ENCODE results near the gene ILDR1. TPM values are rescaled to one million over a fixed set of nuclear protein-coding genes. Genes with fewer than 3 reads are reported as not detected.

ILDR1 gene
- polyA plus RNA-seq, 1 donor from 2014 or later = not detected

DNA sequence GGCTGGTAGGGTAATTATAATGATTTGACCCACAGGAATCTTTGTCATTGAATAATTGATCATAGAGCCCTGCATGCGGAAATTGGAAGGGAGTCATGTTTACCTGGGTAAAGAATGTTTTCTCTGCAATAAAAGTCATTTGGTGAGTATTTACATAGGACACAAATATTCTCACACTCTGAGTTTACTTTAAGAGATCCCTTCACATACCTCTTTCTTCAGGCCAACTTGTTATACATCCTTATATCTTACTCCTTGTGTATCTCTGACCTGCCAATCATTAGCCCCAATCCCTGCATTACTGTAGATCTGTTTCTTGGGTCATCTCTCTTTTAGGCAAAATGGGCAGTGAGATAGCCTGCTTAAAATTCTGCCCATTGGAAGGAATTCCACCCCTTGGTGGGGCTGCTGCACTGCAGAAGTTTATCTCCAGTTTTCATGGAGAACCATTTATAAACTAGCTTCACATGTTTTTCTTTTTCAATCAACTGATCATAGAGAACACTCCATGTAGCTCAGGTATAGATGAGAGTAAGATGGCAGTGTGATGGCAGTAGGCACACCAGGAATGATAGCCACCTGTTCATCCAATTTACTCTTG, 46.2 kb downstream of the ILDR1 start:
- Histone ChIP-seq H2AFZ (ENCODE audit: low read depth, low read length) (no peak overlapping the region), H3K36me3 (ENCODE audit: insufficient read depth, low read length) (no peaks in the 10 kb centered on the region), H3K27me3 (ENCODE audit: insufficient read depth, low read depth, low read length) (no peaks in the 10 kb centered on the region), H3K9me3 (ENCODE audit: low read length) (no peaks in the 10 kb centered on the region), H4K20me1 (ENCODE audit: insufficient read depth) (no peaks in the 10 kb centered on the region), H3K9ac (ENCODE audit: low read length) (no peak overlapping the region), H3F3A (ENCODE audit: insufficient read depth, low read length, poor library complexity, severe bottlenecking) (no peaks in the 10 kb centered on the region), H3K27ac (ENCODE audit: low read length) (no peak overlapping the region), H3K4me3 (ENCODE audit: low read length) (no peak overlapping the region), H3K79me2 (replicated peaks; ENCODE audit: insufficient read depth, low read length) (no peaks in the 10 kb centered on the region), H3K4me2 (ENCODE audit: low read length) (no peak overlapping the region), H3K9me2 (ENCODE audit: insufficient read depth, low read length) (no peaks in the 10 kb centered on the region)
- TF ChIP-seq, protein P1, sequence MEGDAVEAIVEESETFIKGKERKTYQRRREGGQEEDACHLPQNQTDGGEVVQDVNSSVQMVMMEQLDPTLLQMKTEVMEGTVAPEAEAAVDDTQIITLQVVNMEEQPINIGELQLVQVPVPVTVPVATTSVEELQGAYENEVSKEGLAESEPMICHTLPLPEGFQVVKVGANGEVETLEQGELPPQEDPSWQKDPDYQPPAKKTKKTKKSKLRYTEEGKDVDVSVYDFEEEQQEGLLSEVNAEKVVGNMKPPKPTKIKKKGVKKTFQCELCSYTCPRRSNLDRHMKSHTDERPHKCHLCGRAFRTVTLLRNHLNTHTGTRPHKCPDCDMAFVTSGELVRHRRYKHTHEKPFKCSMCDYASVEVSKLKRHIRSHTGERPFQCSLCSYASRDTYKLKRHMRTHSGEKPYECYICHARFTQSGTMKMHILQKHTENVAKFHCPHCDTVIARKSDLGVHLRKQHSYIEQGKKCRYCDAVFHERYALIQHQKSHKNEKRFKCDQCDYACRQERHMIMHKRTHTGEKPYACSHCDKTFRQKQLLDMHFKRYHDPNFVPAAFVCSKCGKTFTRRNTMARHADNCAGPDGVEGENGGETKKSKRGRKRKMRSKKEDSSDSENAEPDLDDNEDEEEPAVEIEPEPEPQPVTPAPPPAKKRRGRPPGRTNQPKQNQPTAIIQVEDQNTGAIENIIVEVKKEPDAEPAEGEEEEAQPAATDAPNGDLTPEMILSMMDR (IDR thresholded peaks at IDR 0.05; ENCODE audit: poor library complexity, severe bottlenecking) = no peak
- TF ChIP-seq, protein P2, sequence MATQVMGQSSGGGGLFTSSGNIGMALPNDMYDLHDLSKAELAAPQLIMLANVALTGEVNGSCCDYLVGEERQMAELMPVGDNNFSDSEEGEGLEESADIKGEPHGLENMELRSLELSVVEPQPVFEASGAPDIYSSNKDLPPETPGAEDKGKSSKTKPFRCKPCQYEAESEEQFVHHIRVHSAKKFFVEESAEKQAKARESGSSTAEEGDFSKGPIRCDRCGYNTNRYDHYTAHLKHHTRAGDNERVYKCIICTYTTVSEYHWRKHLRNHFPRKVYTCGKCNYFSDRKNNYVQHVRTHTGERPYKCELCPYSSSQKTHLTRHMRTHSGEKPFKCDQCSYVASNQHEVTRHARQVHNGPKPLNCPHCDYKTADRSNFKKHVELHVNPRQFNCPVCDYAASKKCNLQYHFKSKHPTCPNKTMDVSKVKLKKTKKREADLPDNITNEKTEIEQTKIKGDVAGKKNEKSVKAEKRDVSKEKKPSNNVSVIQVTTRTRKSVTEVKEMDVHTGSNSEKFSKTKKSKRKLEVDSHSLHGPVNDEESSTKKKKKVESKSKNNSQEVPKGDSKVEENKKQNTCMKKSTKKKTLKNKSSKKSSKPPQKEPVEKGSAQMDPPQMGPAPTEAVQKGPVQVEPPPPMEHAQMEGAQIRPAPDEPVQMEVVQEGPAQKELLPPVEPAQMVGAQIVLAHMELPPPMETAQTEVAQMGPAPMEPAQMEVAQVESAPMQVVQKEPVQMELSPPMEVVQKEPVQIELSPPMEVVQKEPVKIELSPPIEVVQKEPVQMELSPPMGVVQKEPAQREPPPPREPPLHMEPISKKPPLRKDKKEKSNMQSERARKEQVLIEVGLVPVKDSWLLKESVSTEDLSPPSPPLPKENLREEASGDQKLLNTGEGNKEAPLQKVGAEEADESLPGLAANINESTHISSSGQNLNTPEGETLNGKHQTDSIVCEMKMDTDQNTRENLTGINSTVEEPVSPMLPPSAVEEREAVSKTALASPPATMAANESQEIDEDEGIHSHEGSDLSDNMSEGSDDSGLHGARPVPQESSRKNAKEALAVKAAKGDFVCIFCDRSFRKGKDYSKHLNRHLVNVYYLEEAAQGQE (IDR thresholded peaks at IDR 0.05; ENCODE audit: borderline replicate concordance) = no peak
- TF ChIP-seq EP300 (conservative IDR thresholded peaks at IDR 0.05; ENCODE audit: poor library complexity, severe bottlenecking) (no peak), TAF1 (IDR thresholded peaks at IDR 0.05; ENCODE audit: low read depth) (no peak), POLR2AphosphoS5 (IDR thresholded peaks at IDR 0.05) (no peak), SMC3 (conservative IDR thresholded peaks at IDR 0.05; ENCODE audit: poor library complexity) (no peak), RAD21 (conservative IDR thresholded peaks at IDR 0.05) (no peak), EZH2 (IDR thresholded peaks at IDR 0.05; ENCODE audit: borderline replicate concordance, insufficient read depth, low read length, poor library complexity, severe bottlenecking) (no peak), MXI1 (conservative IDR thresholded peaks at IDR 0.05; ENCODE audit: poor library complexity, severe bottlenecking) (no peak)

GRCh38 chr3:121974601-121975111, 47.4 kb downstream of the ILDR1 start:
- H3K4me3 ChIP-seq (ENCODE audit: low read length) = no peak overlapping the region
- no peak overlapping the region for H3K4me2 ChIP-seq (ENCODE audit: low read length)
- no peaks in the 10 kb centered on the region for H3K9me2 ChIP-seq (ENCODE audit: insufficient read depth, low read length)
- H3F3A ChIP-seq (ENCODE audit: insufficient read depth, low read length, poor library complexity, severe bottlenecking) = no peaks in the 10 kb centered on the region
- no peaks in the 10 kb centered on the region for H3K27me3 ChIP-seq (ENCODE audit: insufficient read depth, low read depth, low read length)
- no peak overlapping the region for H2AFZ ChIP-seq (ENCODE audit: low read depth, low read length)
- H3K79me2 ChIP-seq (replicated peaks; ENCODE audit: insufficient read depth, low read length) = no peaks in the 10 kb centered on the region
- no peaks in the 10 kb centered on the region for H3K9me3 ChIP-seq (ENCODE audit: low read length)
- H3K27ac ChIP-seq (ENCODE audit: low read length) = no peak overlapping the region
- TF ChIP-seq, protein P1 (IDR thresholded peaks at IDR 0.05; ENCODE audit: poor library complexity, severe bottlenecking) = no peak
- no peak for TF ChIP-seq MXI1 (conservative IDR thresholded peaks at IDR 0.05; ENCODE audit: poor library complexity, severe bottlenecking)
- no peak for TF ChIP-seq EP300 (conservative IDR thresholded peaks at IDR 0.05; ENCODE audit: poor library complexity, severe bottlenecking)
- TF ChIP-seq POLR2AphosphoS5 (IDR thresholded peaks at IDR 0.05) = no peak
- TF ChIP-seq, protein P2 (IDR thresholded peaks at IDR 0.05; ENCODE audit: borderline replicate concordance) = no peak
- no peak for TF ChIP-seq RAD21 (conservative IDR thresholded peaks at IDR 0.05)
- no peaks in the 10 kb centered on the region for H3K36me3 ChIP-seq (ENCODE audit: insufficient read depth, low read length)
- no peaks in the 10 kb centered on the region for H4K20me1 ChIP-seq (ENCODE audit: insufficient read depth)
- H3K9ac ChIP-seq (ENCODE audit: low read length) = no peak overlapping the region

All from neural cell (in vitro differentiated cells).